HepG2 (cell line): ENCODE data around the gene FAT2.

Source experiments
- FOXJ3 ChIP-seq: sonication (generic); formaldehyde crosslinking; IDR thresholded peaks from 2 replicates; pipeline ENCODE4 v1.4.0; 2020; ENCODE audit warnings: missing genetic modification reagents, mild to moderate bottlenecking, borderline replicate concordance
- POLR2AphosphoS2 ChIP-seq: IDR thresholded peaks from 2 replicates; pipeline ENCODE4 v1.6.1; 2011; ENCODE audit warnings: low read depth, low read length, improper control_type of control experiment
- SP140L ChIP-seq: sonication (generic); formaldehyde crosslinking; IDR thresholded peaks from 2 replicates; pipeline ENCODE4 v1.4.0; 2020; ENCODE audit warnings: missing genetic modification reagents, borderline replicate concordance
- YY1 ChIP-seq: IDR thresholded peaks from 2 replicates; pipeline ENCODE4 v1.6.1; 2011; ENCODE audit warnings: low read length, low read depth, moderate library complexity, mild to moderate bottlenecking; ENCODE audit not compliant: insufficient read depth, insufficient replicate concordance
- ZBTB20 ChIP-seq: sonication (generic); formaldehyde crosslinking; IDR thresholded peaks from 2 replicates; pipeline ENCODE4 v1.8.1; 2023; ENCODE audit warnings: missing genetic modification reagents, low read depth, mild to moderate bottlenecking, borderline replicate concordance
- TF ChIP-seq, protein P1 (sequence below): sonication (generic); formaldehyde crosslinking; IDR thresholded peaks from 2 replicates; pipeline ENCODE4 v1.4.0; 2020; ENCODE audit warnings: missing genetic modification reagents

DNA sequence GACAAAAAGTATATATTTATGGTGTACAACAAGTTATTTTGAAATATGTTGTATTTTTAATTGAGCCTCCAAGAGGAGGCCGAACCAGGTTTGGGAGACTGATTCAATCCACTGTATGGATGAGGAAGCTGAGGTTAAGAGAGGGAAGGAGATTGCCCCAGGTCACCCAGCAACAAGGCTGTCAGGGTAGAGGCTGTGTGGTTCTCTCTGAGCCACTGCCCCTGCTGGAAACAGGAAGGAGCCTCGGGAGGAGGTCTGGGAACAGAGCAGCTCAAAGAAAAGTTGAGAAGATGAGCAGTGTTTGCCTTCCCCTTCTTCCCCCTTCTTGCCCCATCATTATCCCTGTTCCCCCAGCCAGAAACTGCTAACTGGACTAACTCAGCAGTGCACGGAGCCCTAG, 6.6 kb upstream of the FAT2 start:
- TF ChIP-seq YY1 (no peak), ZBTB20 (CRISPR knock-in tag) (no peak), FOXJ3 (CRISPR knock-in tag) (no peak), POLR2AphosphoS2 (no peak), SP140L (CRISPR knock-in tag) (no peak)
- TF ChIP-seq, protein P1, sequence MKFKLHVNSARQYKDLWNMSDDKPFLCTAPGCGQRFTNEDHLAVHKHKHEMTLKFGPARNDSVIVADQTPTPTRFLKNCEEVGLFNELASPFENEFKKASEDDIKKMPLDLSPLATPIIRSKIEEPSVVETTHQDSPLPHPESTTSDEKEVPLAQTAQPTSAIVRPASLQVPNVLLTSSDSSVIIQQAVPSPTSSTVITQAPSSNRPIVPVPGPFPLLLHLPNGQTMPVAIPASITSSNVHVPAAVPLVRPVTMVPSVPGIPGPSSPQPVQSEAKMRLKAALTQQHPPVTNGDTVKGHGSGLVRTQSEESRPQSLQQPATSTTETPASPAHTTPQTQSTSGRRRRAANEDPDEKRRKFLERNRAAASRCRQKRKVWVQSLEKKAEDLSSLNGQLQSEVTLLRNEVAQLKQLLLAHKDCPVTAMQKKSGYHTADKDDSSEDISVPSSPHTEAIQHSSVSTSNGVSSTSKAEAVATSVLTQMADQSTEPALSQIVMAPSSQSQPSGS (CRISPR knock-in tag), result no peak
